Stimulated activated CD4-positive, alpha-beta T cell treated with anti-CD3 and anti-CD28 coated beads, Interleukin-15, amount 100 ng/mL, for 24 hours (primary cell): ENCODE results near the gene ECEL1.

Source experiments
- DNase-seq: peaks from one replicate; pipeline ENCODE4 v3.0.0-alpha.2; 2020

ECEL1 gene

DNA sequence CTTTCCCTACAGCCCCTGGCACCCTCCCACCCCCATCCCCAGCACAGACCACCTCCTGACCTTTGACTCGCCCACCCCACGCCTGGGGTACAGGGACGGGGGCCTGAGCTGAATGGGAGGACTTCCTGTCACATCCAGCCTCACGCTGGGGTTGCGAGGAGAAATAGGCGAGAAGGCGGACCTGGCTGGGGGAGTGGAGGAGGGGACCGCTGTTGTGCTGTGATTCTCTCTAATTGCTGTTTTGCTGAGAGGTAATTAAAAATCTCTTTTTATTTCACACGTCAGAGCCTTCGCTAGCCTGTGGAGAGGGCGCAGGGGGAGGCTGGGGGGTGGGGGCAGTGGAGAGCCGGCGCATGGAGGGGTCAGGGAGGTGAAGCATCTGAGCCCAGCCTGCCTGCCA is 9.7 kb upstream of the ECEL1 start:
- no peak for DNase-seq

DNA sequence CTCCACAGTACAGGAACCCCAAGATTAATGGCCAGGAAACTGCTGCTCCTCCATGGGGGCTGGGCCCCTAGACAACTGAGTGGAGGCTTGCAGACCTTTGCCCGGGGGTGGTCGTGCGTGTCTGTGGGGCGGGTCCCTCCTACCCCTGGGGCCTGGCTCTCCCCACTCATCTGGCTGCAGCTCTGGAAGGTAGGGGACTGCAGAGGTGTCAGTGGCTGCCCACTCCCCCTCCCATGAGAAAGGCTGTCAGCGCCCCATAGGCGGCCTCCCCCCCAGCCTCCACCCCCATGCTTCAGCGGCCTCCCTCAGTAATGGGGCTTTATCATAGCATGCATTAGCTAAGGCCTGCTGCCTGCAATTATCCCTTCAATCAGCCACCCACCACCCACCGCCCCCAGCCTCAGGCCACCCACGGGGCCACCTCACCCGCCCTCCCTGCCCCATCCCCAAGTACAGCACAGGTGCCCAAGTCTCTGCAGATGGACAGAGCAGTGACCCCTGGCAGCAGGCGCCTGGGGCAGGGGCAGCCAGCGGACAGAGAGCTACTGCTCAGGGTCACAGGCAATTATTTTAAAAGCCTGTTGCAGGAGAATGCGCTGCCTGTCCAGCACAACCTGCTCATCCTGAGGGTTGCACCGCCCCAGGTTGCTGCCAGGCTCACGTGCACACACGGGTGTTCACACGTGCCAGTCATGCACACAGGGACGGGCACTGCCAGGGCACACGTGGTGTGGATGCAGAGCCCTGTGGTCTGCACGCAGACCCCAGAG is 9.1 kb upstream of the ECEL1 start:
- DNase-seq = no peak

DNA sequence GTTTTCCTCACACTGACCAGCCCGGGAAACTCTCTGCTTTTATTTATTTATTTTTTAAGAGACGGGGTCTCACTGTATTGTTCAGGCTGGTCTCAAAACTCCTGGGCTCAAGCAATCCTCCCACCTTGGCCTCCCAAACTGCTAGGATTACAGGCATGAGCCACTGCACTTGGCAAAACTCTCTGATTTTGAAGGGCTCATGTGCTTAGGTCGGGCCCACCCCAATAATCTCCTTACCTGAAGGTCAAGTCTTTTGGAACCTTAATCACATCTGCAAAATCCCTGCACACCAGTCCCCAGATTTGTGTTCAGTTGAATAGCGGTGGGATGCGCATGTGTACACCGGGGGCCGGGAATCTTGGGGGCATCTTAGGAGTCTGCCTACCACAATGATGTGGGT is 7.7 kb upstream of the ECEL1 start:
- no peak for DNase-seq

DNA sequence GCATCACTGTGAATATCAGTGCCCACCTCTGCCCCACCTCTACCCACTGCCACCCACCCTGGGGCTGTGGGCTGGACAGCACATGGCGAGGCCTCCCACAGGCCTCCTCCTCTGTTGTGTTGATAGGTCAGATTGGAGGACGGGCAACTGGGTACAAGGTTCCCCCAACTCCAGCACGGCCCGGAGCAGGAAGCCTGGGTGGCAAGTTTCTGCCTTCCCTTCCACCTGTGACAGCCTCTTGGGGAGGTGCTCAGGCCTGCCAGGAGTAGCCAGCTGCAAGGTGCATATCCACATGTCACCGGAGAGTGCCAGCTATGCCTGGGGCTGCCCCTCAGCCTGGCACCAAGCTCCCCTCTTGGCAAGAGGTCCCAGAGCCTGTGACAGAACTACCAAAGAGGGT is 6.9 kb upstream of the ECEL1 start:
- DNase-seq = no peak

DNA sequence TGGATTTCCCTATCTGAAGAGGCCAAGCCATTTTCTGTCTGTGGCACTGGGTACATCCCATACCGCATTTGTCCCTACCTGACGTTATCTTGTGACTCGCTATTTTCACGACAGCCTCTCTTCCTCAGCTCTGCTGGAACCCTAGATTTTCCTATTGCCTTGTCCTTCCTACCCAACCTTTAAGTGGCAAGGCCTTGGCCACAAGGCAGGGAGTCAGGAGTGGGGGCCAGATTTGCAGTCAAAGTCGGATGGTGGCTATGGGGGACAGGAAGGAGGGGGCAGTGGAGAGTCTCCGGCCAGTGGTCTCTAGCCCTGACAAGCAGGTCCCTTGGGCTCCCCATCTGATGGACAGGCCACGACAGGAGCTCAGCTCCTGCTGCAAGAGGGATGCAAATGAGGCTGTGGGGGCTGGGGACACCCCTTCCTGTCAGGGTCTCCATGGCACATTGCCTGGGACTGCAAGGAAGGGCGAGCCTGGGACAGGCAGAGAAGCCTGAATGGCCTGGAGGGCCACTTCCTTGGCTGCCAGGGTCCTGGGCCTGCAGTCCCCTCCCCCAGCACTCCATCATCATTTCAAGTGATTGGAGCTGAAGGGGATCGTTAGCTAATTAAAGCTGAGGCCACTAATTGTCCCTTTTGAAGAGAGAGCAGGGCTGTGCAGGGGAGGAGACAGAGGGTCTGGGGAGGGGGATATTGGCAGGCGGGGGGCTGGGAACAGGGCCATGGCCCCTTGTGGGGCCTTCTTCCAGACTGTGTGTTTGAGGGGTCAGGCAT is 6.3 kb upstream of the ECEL1 start:
- no peak for DNase-seq

DNA sequence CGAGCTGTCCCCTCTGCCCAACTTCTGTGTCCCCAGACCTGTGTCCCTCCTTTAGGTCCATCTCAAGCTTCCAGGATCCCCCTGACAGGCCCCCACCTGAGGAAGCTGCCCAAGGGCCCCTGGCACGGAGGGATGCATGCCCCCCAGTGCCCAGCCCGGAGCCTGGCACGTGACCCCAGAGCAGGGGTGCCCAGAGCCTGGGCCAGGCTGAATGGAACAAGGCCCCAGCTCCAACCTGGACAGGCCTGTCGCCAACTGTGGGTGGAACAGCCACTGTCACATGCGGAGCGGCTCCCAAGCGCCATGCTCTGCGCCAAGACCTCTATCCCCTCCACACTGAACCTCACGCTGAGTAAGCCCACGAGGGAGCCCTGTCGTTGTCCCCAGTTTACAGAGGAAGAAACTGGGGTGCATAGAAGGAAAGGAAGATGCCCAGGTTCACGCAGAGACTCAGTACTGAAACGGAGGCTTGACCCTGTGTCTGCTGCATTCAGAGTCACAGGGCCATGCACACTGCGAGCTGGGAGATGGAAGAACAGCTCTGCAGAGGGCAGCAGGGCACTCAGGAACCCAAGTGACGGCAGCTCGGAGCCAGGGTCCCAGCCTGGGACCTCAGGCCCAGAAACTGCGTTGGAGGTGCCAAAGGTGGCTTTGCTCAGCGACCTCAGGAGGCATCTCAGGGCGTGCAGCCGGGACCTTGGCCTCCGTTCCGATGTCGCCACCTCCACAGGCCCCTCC is 5.5 kb upstream of the ECEL1 start:
- DNase-seq = no peak

DNA sequence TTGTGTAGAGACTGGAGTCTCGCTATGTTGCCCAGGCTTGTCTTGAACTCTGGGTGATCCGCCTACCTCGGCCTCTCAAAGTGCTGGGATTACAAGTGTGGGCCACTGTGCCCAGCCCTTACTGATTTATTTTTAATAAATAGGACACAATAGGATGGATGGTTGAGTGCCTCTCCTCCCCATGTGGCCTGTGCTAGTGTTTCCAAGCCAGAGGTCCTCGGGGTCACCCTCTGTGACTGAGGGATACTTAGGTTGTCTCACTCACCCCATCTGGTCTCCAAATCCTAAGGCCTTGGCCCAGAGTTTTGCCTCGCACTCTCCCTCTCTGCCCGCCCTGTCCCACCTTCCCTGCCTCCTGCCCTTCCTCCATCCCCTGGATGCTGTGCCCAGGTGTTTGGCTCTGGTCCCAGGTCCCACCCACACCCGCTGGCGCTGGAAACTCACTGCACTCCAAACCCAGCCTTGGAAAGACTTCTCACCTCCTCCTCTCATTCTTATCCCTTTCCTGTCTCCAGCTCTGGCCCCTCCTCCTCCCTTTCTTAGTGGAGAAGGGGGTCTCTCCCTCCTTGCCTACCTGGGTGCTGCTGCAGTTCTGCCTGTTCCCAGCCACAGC is 4.7 kb upstream of the ECEL1 start:
- DNase-seq = no peak

DNA sequence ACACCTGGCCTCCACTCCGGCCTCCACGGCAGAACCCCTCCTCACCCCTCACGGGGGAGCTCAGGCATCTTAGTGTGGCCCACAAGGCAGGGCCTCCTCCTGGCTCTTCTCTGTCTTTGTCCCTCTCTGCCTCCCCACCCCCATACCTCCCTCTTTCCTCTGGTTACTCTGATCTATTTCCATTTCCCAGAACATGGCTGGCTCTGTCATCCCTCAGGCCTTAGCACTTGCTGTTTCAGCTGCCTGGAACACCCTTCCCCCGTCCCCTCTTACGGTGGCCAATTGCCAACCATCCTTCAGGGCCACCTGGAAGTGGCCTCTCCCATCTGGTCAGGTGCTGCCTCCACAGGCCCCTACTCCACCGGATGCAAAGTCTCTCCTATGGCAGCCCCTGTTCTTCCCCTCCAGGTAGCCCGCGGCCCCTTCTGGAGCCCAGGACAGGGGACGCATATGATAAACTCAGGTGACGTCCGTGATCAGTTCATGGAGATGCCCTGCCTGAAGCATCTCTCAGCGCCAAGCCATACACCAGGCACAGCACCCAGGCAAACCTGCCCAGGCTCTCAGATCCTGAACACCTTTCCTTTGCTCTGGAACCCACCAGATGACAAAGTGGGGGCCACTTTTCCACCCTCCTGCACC is 3.6 kb upstream of the ECEL1 start:
- DNase-seq = no peak

DNA sequence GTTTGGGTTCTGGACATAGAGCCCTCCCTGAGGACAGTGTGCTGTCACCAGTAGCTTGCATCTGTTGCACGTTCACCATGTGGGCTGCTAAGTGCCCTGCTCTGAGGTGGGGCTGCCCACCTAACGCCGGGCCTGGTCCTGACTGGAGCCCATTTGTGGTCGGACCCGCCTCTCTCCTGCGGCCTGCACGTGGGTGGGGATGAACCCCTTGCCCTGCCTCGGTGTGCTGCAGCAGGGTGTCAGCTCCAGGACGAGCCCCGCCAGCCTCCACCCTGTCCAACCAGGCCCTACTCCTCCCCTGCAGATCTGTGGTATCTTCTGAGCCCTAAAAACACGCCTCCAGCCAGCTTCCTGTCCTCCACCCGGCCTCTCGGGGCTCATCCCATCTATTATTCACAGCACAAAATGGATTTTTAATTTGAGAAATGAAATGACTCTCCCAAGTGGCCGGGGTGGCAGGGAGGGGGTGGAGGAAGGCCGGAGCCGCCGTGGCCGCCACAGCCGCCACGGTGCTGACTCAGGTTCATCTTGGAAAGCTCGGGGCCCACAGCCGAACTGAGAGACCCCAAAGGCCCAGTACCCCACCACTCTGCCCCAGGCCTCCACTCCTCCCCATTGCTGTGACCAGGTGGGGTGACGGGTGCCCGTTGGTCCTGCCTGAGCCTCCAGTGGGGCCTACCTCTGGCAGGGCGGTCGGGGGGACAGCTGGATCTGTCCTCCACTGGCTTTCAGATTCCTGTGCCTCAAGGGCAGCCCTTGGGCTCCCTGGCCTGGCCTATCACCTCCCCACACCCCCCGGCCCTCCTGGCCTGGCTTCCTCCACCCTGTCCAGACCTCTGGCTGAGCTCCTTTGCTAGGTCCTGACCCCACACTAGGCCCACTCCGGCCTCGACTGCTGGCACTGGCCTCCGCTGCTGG is 2.8 kb upstream of the ECEL1 start:
- no peak for DNase-seq

DNA sequence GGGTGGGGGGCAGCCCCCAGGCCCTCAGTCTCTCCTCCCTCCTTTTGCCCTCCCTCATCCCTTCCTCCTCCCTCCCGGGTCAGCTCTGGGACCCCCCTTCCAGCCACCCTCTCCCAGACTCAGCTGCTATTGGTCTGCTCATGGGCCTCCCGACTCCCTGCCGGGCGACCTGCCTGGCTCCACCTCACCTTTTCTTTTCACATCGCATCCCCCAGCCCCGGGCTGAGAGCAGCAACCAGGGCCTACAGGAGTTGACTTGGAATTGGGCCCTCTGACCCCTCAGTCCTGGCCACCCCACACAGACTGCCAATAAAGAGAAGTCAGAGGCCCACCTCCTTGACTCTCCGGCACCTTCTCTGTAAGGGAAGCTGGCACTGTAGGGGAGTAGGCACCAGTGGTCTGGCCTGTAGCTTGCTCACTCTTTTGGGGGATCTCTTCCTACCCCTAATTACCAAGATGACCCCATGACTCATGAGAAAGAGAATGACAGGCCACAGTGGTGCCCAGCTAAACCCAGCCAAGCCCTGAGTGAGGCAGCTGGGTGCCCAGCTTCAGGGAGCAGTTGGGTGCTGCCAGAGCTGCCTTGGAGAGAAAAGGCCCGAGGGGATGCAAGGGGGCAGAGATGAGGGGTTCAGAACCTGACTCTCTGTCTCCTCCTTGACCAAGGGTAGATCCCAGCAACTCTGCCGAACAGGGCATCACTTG is 2.0 kb upstream of the ECEL1 start:
- DNase-seq = no peak

DNA sequence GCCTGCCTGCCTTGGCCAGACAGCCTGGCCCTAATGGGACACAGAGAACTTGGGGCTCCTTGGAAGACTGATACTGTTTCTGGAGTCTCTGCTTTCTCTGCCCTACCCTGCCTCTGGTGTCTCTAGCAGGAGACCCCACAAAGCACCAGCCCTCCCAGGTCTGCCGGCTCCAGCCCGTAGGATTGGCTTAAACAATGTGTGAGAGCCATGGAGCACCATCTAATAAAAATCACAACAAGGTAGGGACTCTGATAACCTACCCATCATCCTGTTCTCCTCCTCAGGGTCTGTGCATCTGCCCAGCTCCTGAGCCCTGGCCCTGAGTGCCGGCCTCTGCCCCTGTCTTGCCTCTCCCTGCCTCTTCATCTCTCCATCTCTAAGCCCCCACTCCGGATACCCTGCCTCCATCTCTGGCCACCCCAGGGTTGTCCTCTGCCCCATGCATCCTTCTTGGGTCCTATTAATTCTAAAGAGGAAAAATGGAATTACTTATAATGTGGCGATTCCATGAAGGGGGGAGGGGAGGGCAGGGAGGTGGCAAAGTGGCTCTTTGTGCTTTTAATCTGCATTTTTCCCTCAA is 1.2 kb upstream of the ECEL1 start:
- DNase-seq = no peak

DNA sequence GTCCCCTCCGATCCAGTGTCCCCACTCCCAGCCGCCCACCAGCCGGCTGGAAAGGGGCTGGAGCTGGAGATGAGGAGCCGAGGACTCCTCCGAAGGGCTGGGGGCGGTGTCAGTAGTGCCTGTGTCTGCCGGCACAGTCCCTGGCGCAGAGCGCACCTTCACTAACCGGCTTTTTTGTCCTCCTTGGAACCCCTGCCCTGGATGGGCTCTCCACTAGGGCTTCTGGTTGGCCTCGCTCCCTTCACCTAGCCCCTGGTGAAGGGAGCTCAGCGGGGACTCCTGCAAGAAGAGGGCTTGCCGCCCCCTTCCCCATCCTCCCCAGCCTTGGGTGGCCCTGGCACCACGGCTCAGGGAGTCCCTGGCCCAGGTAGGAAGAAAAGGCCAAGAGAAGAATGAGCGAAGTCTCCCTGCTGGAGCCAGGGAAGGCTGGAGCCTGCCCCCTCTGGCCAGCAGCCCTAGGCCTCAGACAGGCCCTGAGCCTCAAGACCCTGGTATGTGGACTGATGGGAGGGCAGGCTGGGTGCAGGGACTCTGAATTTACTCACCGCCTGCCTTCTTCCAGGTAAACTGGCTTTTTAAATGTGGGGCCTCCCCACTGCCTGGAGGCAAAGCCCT is 570 bp upstream of the ECEL1 start:
- no peak for DNase-seq

DNA sequence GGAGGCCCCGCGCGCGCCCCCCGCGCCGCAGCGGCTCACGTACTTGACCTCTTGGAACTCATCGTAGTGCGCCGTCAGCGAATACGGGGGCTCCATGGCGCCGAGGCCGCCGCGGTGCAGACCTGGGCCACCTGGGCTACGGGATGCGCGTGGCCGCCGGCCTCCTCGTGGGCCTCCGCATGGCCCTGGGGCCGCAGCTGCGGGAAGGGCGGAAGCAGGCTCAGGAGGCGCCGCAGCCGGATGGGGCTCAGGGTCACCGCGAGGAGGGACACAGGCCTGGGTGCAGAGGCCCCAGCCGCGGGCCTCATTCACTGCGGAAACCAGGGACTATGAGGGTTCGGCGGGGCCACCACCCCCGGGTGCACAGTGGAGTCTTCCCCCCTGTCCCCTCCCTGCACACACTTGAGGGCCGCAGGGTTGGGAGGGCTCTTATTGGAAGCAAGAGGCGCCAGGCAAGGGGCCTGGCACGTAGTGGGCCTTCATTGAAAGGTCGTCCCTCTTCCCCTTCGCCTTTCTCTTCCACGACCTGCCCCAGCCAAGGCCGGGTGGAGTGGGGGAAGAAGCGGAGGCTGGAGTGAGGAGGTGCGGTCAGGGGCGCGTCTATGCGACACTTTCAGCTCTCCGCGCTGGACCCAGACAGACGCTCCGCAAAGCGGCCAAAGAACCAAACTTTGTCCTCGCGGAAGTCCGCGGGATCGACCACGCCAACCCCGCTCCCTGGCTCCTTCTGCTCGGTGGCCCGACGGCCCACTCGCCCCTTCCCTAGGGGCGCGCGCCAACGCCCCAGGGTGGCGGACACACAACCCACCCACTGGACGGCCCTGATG is 863 bp downstream of the ECEL1 start:
- DNase-seq = no peak

DNA sequence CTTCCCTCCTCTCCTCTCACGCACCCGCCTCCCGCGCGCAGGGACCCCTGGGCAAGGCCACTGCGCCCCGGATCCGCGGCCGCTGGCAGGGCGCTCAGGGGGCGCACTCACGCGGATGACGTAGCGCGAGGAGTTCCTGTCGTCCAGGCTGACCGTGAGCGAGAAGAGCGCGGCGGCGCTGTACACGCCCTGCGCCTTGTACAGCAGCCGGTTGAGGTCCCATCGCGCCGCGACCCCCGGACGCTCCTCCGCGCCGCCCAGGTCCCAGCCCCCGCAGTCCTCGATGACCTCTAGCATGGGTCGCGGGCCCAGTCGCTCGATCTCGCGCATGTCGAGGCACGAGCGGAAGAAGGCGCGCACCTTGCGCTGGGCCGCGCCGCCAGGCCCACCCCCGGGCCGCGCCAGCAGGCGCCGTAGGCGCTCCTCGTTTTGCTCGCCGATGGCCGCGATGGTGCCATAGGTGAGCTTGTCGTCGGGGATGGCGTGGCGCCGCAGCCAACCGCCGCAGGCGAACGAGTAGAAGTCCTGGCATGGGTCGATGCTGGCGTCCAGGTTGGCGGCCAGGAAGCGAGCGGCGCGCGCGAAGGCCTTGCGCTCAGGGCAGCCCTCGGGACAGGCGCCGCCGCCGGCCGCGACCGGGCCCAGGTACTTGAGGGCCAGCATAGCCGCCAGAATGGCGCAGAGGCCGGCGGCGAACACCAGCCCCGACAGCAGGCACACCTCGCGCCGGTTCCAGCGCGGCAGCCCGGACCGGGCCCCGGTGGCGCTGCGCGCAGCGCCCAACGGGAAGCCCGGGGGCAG is 1.7 kb downstream of the ECEL1 start:
- DNase-seq = no peak

DNA sequence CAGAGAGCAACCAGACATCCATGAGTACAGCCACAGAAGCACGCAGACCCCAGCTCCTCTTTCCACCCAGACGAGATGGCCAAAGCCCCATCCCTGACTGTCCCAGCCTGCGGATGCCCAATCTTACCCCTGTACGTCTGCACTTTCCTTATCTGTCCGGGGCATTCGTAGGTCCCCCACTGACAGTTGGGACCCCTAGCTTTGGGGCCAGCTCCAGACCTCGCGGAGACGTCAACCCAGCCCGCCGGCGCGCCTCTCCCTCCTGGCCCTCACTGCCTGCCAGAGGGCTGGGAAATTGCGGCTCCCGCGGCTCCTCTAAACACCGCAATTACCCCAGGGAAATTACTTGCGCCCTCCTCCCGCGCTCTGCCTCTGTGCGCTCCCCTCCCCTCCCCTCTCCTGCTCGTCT is 2.3 kb downstream of the ECEL1 start:
- DNase-seq = no peak

DNA sequence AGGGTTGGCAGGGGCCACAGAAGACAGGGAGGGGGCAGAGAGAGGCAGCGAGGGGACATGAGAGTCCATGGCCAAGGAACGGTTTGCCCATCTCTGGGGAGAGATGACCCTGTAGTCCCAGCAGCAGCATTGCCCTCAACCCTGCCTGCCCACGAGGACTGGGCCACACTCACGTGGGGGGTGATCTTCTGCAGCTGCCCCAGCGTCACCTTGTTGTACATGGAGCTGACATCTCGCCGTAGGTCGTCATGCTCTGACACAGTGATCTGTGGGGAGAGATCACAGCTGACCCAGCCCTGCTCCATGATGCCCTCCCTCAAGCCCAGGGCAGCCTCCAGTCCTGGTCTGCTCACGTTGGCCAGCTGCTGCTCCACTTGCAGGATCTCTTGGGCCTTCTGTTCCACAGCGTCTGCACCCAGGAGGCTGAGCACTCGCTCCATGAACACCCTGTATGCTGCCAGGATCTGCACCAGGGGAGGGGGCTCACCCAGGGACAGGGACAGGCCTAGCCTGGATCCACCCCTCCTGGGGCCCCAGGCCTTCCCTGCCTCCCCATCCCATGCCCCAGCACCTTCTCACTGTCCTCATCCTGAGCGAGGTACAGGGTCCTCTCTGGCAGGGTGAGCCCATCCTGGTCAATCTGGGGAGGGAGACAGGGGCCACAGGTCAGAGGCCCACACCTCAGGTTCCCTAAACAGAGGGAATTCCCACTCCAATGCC is 2.8 kb downstream of the ECEL1 start:
- no peak for DNase-seq

DNA sequence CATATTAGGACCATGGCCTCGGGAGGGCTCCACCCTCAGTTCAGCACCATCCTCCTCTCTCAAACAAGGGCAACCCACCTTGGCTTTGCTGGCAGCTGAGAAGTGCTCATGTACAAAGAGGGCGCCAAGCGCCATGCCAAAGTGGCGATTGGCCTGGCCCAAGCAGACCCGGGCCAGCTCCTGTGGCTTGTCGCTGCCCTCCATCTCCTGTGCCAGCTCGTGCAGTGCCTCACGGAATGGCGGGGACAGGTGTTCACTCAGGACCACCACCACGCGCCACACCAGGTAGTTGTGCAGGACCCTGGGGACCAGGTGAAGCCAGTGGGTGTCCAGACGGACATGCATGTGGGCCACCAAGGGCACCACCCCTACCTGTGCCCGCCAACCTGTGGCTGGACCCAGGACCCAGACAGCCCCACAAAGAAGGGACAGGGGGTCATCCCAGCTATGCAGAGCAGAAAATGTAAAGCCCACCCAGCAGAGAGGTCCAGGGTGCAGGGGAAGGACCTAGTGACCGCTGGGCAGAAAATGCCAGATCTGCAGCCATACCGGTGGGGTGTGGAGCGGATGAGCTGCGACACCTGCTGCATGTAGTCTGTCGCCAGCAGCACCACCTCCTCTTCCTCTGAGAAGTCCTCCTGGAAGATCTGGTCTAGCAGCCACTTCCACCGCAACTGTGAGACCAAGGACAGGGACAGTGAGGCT is 3.6 kb downstream of the ECEL1 start:
- no peak for DNase-seq
